HT1080 (cell line): ENCODE data around the gene TSHZ2. TPM values are rescaled to one million over a fixed set of nuclear protein-coding genes. Genes with fewer than 3 reads are reported as not detected.
"Not testable (repeated sequence)": the region's sequence is repeated elsewhere in the genome, so short reads cannot be mapped to it uniquely, and the experiment has no call there.

Source experiments
- DNase-seq: peaks from one replicate; pipeline ENCODE4 v3.0.0-alpha.2; 2015; ENCODE audit warnings: low read depth
- total RNA-seq: library from RNA; depleted of rRNA; stranded (reverse); fragments of >200 nt; shearing (Covaris generic); gene quantifications from 2 replicates; pipeline ENCODE4 v1.2.3, GENCODE V29; 2014

Gene TSHZ2
- total RNA-seq, 1 experiment from 2014 or later, result not detected

DNA sequence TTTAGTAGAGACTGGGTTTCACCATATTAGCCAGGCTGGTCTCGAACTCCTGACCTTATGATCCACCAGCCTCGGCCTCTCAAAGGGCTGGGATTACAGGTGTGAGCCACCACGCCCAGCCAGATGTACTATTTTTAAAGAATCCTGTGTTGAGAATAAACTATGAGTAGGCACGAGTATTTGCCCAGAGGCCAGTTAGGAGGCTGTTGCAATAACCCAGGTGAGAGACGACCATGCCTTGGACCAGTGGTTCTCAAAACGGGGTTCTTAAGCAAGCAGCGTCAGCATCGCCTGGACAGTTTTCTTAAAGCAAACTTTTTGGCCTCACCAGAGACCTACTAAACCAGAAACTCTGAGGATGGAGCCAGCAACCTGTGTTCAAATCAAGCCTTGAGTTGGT, 362.7 kb downstream of the TSHZ2 start:
- no peak for DNase-seq

GRCh38 chr20:53335555-53335954, 363.4 kb downstream of the TSHZ2 start:
- DNase-seq, result no peak

GRCh38 chr20:53336892-53337291, 364.7 kb downstream of the TSHZ2 start:
- no peak for DNase-seq

DNA sequence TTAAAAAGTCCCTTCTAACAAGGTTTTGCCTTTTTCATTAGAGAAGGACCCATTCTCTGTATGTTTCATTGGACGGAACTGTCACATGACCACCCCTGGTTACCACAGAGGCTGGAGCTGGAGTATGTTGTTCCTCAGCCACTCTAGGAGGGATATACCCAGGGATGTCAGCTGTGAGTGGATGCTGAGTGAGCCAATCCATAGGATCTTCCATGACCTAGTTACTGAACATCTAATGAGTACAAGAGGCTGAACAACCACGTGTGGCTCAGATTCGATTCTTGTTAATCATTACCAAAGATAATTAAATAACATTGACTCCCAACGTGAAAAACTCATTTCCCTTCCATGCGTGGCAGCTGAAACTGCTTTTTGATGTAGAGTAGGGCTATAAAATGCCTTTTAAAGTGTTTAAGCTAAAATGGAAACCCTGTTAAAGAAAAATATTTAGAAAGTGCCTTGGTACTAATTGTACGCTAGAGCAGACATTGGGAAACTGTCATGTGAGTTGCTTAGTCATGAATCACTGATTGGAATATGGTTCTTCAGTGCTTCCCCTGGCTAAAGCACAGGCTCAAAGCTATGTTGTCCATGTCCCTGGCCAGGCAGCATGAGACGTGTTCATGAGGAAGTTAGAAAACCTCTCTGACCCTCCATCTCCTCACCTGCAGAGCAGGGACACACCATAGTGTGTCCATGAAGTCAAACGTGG, 365.4 kb downstream of the TSHZ2 start:
- DNase-seq, result no peak

DNA sequence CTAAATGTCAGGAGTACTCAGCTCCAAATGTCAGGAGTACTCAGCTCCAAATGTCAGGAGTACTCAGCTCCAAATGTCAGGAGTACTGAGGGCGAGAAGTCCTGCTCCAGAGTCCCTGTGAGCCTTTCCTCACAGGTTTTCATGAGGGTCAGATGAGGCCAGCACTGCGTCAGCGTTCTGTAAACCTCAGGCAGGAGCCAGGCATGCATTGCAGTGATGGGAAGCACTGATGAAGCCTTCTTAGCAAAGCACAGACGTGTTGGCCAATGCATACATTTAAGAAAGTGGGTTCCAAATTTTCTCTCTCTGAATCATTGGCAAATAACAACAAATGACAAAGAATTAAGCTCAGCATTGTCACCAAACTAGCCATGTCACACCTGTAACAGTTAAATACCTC, 366.6 kb downstream of the TSHZ2 start:
- no peak for DNase-seq

GRCh38 chr20:53342429-53342828, 370.3 kb downstream of the TSHZ2 start:
- DNase-seq, result no peak

GRCh38 chr20:53343448-53343847, 371.3 kb downstream of the TSHZ2 start:
- no peak for DNase-seq

GRCh38 chr20:53344891-53345290, 372.7 kb downstream of the TSHZ2 start:
- DNase-seq, result no peak

GRCh38 chr20:53345536-53346334, 373.6 kb downstream of the TSHZ2 start:
- no peak for DNase-seq

DNA sequence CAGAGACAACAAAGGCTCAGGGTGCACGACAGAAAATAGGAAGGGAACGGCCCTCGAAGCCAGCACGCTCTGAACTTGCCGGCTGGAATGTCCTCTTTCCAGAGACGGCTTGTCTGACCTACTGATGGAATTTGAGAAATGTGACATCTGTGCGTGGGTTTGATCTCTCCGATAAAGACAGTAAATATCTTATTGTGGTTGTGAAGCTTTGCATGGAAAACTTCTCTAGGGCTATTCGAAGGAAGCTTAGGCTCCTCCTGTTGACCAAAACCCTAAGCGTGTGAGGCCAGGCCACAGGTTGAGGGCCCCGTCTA, 374.1 kb downstream of the TSHZ2 start:
- DNase-seq, result no peak

- DNase-seq, result no peak
Measured at GRCh38 chr20:53349730-53350129, 377.6 kb downstream of the TSHZ2 start.

DNA sequence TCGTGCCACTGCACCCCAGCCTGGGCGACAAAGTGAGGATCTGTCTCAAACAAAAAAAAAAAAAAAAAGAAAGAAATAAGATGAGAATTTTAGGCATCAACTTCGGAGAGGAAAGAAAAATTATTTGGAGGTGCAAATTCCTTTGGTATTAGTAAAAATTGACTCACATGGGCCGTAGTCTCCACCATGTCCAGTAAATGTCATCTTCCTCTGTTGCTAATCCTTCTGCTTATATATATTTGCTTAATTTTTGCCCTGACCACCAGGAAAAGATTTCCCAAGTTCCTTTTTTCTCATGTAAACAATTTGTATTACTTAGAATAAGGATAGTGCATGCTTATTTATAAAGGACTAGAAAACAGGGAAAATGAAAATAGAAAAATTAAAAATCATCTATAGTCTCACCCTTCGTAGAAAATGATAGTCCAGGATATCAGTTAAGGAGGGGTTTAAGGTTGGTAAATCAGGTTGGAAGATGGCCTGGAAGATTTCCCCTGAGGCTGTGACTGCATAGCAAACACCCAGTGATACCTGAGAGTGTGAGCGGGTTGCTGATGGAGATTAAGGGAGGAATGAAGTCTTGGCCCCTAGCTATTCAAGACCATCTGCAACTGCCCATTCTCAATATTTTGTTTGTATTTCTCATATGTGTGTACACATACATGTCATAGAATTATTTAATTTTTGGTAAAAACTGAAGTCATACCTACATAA, 380.7 kb downstream of the TSHZ2 start:
- DNase-seq, result no peak

DNA sequence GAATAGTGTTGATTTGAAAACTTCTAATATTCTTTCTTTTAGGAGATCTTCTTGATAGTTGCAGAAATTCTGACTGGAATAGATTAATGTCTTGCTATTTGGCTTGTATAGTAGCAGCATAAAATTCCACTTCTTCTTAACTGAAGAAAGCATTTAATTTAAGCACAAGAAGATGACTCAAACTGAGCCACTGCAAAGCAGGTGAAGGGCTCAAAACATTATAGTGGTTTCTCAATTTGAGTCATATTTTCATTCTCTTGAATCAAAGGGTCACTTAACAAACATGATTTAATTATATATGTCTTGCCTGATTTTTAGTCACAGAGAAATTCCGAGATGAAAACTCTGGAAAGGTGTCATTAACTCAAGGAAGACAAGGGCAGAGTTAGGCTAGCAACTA, 382.2 kb downstream of the TSHZ2 start:
- no peak for DNase-seq

DNA sequence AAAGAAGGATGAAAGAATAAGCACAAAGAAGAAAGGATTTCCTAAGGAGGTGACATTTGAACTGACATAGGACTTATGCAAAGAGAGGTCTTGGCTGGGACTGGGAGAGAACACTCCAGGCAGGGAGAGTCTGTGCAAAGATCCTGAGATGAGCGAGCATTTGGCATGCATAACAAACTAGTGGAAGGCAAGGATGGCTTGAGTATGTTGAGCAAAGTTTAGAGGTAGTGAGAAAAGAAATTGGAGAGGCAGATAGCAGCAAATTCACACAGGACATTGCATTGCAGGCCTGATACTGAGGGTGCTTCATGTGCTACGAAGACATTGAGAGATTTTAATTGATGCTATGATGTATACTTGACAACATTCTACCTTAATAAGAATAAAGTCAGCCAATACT, 383.6 kb downstream of the TSHZ2 start:
- DNase-seq, result no peak

GRCh38 chr20:53359425-53359824, 387.3 kb downstream of the TSHZ2 start:
- no peak for DNase-seq

- no peak for DNase-seq
Measured at GRCh38 chr20:53360852-53361251, 388.7 kb downstream of the TSHZ2 start.

- DNase-seq, result no peak
Measured at GRCh38 chr20:53362736-53363135, 390.6 kb downstream of the TSHZ2 start.

DNA sequence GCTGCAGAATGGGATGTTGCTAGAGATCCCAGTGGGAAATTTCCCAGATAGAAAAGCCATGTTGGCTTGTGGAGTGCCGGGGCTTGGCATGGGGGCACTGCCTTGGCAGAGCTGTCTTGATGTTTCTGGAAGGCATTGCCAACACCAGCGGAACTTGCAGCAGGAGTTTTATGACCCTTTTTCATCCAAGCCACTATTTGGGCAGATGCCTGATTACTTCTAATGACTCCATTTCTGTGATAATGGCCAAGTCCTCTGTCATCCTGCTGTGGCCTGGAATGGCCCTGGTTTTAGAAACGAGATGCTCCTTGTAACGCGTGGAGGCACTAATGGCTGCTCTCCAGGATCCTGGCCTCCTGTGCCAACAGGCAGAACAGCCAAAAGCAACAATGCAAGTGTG, 392.5 kb downstream of the TSHZ2 start:
- no peak for DNase-seq

GRCh38 chr20:53365076-53365475, 392.9 kb downstream of the TSHZ2 start:
- DNase-seq, result no peak

- DNase-seq, result no peak
Measured at GRCh38 chr20:53365539-53366075, 393.4 kb downstream of the TSHZ2 start.

DNA sequence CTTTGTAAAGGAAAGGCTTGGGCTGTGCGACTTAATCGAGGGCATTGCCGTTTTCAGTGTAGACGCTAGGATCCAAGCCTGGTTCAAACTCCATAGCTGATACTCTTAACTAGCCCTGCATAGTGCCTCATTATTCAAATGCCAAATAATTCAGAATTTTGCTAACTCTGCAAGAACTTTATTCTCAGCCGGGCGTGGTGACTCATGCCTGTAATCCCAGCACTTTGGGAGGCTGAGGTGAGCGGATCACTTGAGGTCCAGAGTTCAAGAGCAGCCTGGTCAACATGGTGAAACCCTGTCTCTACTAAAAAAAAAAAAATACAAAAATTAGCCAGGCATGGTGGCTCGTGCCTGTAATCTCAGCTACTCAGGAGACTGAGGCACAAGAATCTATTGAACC, 394.8 kb downstream of the TSHZ2 start:
- DNase-seq, result not testable (repeated sequence)

DNA sequence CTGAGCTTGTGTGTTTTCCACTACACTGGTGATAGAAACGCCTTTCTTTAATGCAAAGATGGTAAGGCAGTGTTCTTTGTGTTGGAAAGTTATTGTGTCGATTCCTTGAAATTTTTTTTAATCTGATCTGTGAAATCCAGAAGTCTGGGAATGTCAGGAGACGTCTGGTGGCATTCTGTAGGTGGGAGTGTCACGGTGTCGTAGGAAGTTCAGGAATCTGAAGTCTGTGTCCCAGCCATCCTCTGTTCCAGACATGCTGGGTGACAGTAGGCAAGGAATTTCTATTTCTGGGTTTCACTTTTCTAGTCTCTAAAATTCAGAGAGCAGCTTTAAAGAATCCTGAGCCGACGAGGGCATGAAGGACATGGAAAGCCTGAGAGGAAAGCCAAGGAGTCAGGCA, 397.7 kb downstream of the TSHZ2 start:
- DNase-seq, result no peak
